ENCODE data around the gene ENOX1. TPM values are rescaled to one million over a fixed set of nuclear protein-coding genes. Genes with fewer than 3 reads are reported as not detected.
A peak's percentile ranks its signal among the peaks of the same experiment; 100 is the strongest.

The ENOX1 gene
- total RNA-seq, 2 donors from 2014 or later, result 1.3 to 2.4 TPM

- Histone ChIP-seq H3K27me3 (no peaks in the 10 kb centered on the region), H3K4me1 (peaks cover 0 to 22% of the 10 kb centered on the region in 2 donors), H3K9me3 (no peaks in the 10 kb centered on the region), H3K4me3 (no peak overlapping the region), H3K27ac (peak overlapping the region in 1 of 2 donors; percentile 16), H3K36me3 (no peaks in the 10 kb centered on the region)
- TF ChIP-seq, protein P1, sequence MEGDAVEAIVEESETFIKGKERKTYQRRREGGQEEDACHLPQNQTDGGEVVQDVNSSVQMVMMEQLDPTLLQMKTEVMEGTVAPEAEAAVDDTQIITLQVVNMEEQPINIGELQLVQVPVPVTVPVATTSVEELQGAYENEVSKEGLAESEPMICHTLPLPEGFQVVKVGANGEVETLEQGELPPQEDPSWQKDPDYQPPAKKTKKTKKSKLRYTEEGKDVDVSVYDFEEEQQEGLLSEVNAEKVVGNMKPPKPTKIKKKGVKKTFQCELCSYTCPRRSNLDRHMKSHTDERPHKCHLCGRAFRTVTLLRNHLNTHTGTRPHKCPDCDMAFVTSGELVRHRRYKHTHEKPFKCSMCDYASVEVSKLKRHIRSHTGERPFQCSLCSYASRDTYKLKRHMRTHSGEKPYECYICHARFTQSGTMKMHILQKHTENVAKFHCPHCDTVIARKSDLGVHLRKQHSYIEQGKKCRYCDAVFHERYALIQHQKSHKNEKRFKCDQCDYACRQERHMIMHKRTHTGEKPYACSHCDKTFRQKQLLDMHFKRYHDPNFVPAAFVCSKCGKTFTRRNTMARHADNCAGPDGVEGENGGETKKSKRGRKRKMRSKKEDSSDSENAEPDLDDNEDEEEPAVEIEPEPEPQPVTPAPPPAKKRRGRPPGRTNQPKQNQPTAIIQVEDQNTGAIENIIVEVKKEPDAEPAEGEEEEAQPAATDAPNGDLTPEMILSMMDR (IDR thresholded peaks at IDR 0.05), result no peak
- DNase-seq (ENCODE audit: low spot score), result no peak
Measured at GRCh38 chr13:43195112-43195511, 591.7 kb downstream of the ENOX1 start.

DNA sequence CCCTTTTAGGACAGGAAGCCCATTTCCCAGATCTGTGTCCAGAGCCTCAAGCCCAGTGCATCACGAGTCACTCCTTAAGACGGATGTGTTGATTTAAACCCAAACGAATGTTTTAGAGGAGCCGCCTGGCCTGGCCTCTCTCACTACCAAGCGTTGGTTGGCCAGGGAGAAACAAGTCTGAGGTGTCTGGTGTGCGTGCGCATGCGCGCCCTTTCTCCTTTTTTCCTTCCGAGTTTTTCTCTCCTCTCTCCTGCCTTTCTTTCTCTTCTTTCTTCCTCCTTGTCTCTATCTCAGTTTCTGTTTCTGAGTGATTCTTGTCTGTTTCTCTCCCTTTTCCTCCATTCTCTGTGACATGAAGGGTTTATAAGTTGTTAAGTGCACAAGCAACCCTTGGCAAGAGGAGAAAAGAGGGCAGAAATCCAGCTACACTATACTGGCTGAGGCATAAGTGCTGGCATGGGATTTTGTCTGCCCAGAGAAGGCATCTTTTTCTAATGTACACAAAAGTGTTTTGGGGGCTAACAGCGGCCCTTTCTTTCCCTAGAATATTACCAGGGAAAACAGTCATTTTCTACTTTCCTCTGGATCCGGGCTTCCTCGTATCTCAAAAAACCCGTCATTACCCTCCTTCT, 592.9 kb downstream of the ENOX1 start:
- Histone ChIP-seq H3K27me3 (no peaks in the 10 kb centered on the region), H3K27ac (no peak overlapping the region), H3K4me3 (no peak overlapping the region), H3K36me3 (no peaks in the 10 kb centered on the region), H3K4me1 (peaks cover 0 to 22% of the 10 kb centered on the region in 2 donors), H3K9me3 (no peaks in the 10 kb centered on the region)
- no peak for DNase-seq (ENCODE audit: low spot score)
- TF ChIP-seq, protein P1 (IDR thresholded peaks at IDR 0.05), result no peak

DNA sequence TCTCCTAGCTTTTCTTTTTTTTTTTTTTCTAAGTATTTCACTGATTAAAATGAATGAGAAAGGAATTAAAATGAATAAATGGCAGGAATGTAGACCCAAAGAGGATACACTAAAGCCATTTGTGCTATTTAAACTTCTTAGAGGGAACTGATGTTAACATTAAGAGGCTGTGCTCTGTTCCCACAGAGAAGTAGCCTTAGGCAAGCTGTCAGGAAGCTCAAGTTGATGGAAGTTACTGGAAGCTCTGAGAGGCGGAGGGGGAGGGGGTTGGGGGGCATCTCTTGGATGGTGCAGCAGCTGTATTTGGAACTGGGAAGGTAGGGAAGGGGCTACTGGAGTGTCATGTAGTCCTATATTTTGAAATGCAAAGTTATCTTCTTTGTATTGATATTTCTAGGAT, 595.2 kb downstream of the ENOX1 start:
- Histone ChIP-seq H3K4me1 (peaks cover 0 to 19% of the 10 kb centered on the region in 2 donors), H3K4me3 (no peak overlapping the region), H3K9me3 (no peaks in the 10 kb centered on the region), H3K27ac (no peak overlapping the region), H3K36me3 (no peaks in the 10 kb centered on the region), H3K27me3 (no peaks in the 10 kb centered on the region)
- TF ChIP-seq, protein P1 (IDR thresholded peaks at IDR 0.05), result no peak
- no peak for DNase-seq (ENCODE audit: low spot score)

- no peak overlapping the region for H3K4me3 ChIP-seq
- TF ChIP-seq, protein P1 (IDR thresholded peaks at IDR 0.05), result no peak
- H3K27ac ChIP-seq, result no peak overlapping the region
- no peaks in the 10 kb centered on the region for H3K27me3 ChIP-seq
- H3K9me3 ChIP-seq, result no peaks in the 10 kb centered on the region
- no peaks in the 10 kb centered on the region for H3K36me3 ChIP-seq
- DNase-seq (ENCODE audit: low spot score), result no peak
- no peaks in the 10 kb centered on the region for H3K4me1 ChIP-seq
Measured at GRCh38 chr13:43185226-43185625, 601.5 kb downstream of the ENOX1 start.

DNA sequence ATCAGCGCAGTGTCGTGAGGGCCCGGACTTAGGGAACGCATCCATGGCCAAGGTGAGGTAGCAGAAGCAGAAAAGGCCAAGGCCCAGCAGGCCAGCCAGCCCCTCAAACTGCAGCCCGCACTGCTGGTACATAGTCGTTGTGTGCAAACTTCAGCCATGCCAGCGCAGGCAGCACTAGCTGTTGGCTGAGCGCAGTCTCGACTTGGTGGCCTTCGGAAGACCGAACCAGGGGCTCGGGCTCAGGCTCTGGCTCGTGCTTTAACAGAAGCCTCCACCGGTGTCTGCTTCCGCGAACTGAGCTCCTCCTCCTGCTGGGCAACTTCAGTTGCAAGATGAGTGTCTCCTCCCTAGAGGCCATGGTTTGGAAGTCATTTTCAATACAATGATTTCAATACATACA, 605.9 kb downstream of the ENOX1 start:
- no peaks in the 10 kb centered on the region for H3K4me1 ChIP-seq
- no peak overlapping the region for H3K4me3 ChIP-seq
- no peaks in the 10 kb centered on the region for H3K36me3 ChIP-seq
- H3K9me3 ChIP-seq, result no peaks in the 10 kb centered on the region
- H3K27me3 ChIP-seq, result no peaks in the 10 kb centered on the region
- TF ChIP-seq, protein P1 (IDR thresholded peaks at IDR 0.05), result no peak
- no peak for DNase-seq (ENCODE audit: low spot score)
- no peak overlapping the region for H3K27ac ChIP-seq
